Sigmoid colon (tissue), 7 donors: ENCODE results near the gene SERPINA5. TPM values are rescaled to one million over a fixed set of nuclear protein-coding genes. Genes with fewer than 3 reads are reported as not detected.
"Not testable (repeated sequence)": the region's sequence is repeated elsewhere in the genome, so short reads cannot be mapped to it uniquely, and the experiment has no call there.

Experiments used
- DNase-seq: peaks from one replicate; pipeline ENCODE4 v3.0.0-alpha.2; 2019
- H3K27ac ChIP-seq, 4 donors: fragments of 200-600 bp; sonication (generic); one replicate each; pipeline ENCODE4 v1.5.1; 2016 to 2019; ENCODE audit warnings: mild to moderate bottlenecking in 1 of 4
- H3K27me3 ChIP-seq, 3 donors: fragments of 200-600 bp; sonication (generic); one replicate each; pipeline ENCODE4 v1.5.1; 2019; ENCODE audit warnings: mild to moderate bottlenecking in 1 of 3
- H3K36me3 ChIP-seq, 4 donors: fragments of 200-600 bp; sonication (generic); one replicate each; pipeline ENCODE4 v1.5.1; 2016 to 2019
- H3K4me1 ChIP-seq, 4 donors: fragments of 200-600 bp; sonication (generic); one replicate each; pipeline ENCODE4 v1.5.1; 2017 to 2019
- H3K4me3 ChIP-seq, 4 donors: fragments of 200-600 bp; sonication (generic); one replicate each; pipeline ENCODE4 v1.5.1; 2017 to 2019; ENCODE audit warnings: mild to moderate bottlenecking in 2 of 4, moderate library complexity in 1 of 4
- H3K9me3 ChIP-seq, 4 donors: fragments of 200-600 bp in 3 of 4; sonication (generic) in 3 of 4; one replicate each; pipeline versions ENCODE4 v1.5.1 to v1.6.1; 2013 to 2019
- CTCF ChIP-seq, 4 experiments: fragments of 450-650 bp in 3 of 4; fragments of 200-600 bp in 1 of 4; IDR thresholded peaks; one replicate each; pipeline ENCODE4 v1.5.1; 2016 to 2019; ENCODE audit warnings: antibody characterized with exemption in 4 of 4, mild to moderate bottlenecking in 3 of 4, moderate library complexity in 2 of 4
- EP300 ChIP-seq, 4 donors: sonication (generic); formaldehyde crosslinking; IDR thresholded peaks; one replicate each; pipeline ENCODE4 v1.6.1; 2017; ENCODE audit warnings: antibody characterized with exemption in 4 of 4
- POLR2A ChIP-seq, 2 donors: fragments of 450-650 bp; IDR thresholded peaks; one replicate each; pipeline ENCODE4 v1.6.1; 2016; ENCODE audit warnings: antibody characterized with exemption in 2 of 2, mild to moderate bottlenecking in 2 of 2, moderate library complexity in 2 of 2
- POLR2AphosphoS5 ChIP-seq, 4 donors: sonication (generic); formaldehyde crosslinking; IDR thresholded peaks; one replicate each; pipeline ENCODE4 v1.6.1; 2017; ENCODE audit warnings: antibody characterized with exemption in 4 of 4
- WGBS, 2 donors: extraction: QIAGEN DNeasy Blood & Tissue Kit; methylation state at CpG; one replicate each; pipeline ENCODE4 v1.1.7; 2013; 5-methylcytosine and 5-hydroxymethylcytosine counted together
- intact Hi-C: fragments of 100-400 bp; cut with DNase I; formaldehyde crosslinking; loops from one replicate; pipeline ENCODE4 v1.15.1; 2023
- polyA plus RNA-seq, 3 donors: library from polyadenylated mRNA; stranded (reverse); fragments of 200-250 nt; gene quantifications; one replicate each; pipeline ENCODE4 v1.2.3, GENCODE V29; 2013
- total RNA-seq, 4 donors: library from RNA; depleted of rRNA; stranded (reverse); fragments of >200 nt; gene quantifications; one replicate each; pipeline ENCODE4 v1.1.0, GENCODE V29; 2016
- donor health status: healthy with polysubstance abuse.
- donor health status: Bipolar disorder and iron deficiency.
- donor health status: healthy.

SERPINA5 gene
- total and polyA plus RNA-seq, 7 donors: 0.69 to 9.3 (median 3.2) TPM; not detected in 1

- DNase-seq: no peak
- 79 to 84% methylated on average over 7 of the region's 7 CpGs for WGBS, 2 donors
- no peaks in the 10 kb centered on the region for H3K4me1 ChIP-seq
- H3K27ac ChIP-seq: no peak overlapping the region
- H3K36me3 ChIP-seq: no peaks in the 10 kb centered on the region
- intact Hi-C loops: no loop called here
- H3K27me3 ChIP-seq: no peaks in the 10 kb centered on the region
- H3K9me3 ChIP-seq: no peaks in the 10 kb centered on the region
- no peak for TF ChIP-seq POLR2AphosphoS5 (IDR thresholded peaks at IDR 0.05)
- TF ChIP-seq CTCF (IDR thresholded peaks at IDR 0.05): no peak
- no peak for TF ChIP-seq EP300 (IDR thresholded peaks at IDR 0.05)
- TF ChIP-seq POLR2A (IDR thresholded peaks at IDR 0.05): no peak
- no peak overlapping the region for H3K4me3 ChIP-seq
Observed at GRCh38 chr14:94572637-94573303, 8.5 kb upstream of the SERPINA5 start.

- TF ChIP-seq POLR2A (IDR thresholded peaks at IDR 0.05) (no peak), CTCF (IDR thresholded peaks at IDR 0.05) (no peak), EP300 (IDR thresholded peaks at IDR 0.05) (no peak), POLR2AphosphoS5 (IDR thresholded peaks at IDR 0.05) (no peak)
- 85 to 86% methylated on average over 6 of the region's 6 CpGs for WGBS, 2 donors
- no peaks in the 10 kb centered on the region for H3K9me3 ChIP-seq
Observed at GRCh38 chr14:94573475-94574277, 7.5 kb upstream of the SERPINA5 start.

GRCh38 chr14:94574336-94574735 is 6.9 kb upstream of the SERPINA5 start:
- intact Hi-C loops: no loop called here
- Histone ChIP-seq H3K36me3 (no peaks in the 10 kb centered on the region), H3K27me3 (no peaks in the 10 kb centered on the region), H3K9me3 (no peaks in the 10 kb centered on the region), H3K4me3 (no peak overlapping the region), H3K27ac (no peak overlapping the region), H3K4me1 (no peaks in the 10 kb centered on the region)
- no peak for DNase-seq
- 66 to 91% methylated on average over 3 of the region's 3 CpGs for WGBS, 2 donors
- no peak for TF ChIP-seq EP300 (IDR thresholded peaks at IDR 0.05)
- no peak for TF ChIP-seq POLR2AphosphoS5 (IDR thresholded peaks at IDR 0.05)
- no peak for TF ChIP-seq CTCF (IDR thresholded peaks at IDR 0.05)
- no peak for TF ChIP-seq POLR2A (IDR thresholded peaks at IDR 0.05)

More at GRCh38 chr14:94573475-94574277, 7.5 kb upstream of the SERPINA5 start:
- no peak for DNase-seq
- no peaks in the 10 kb centered on the region for H3K4me1 ChIP-seq
- no peaks in the 10 kb centered on the region for H3K36me3 ChIP-seq
- H3K4me3 ChIP-seq: no peak overlapping the region
- H3K27ac ChIP-seq: no peak overlapping the region
- intact Hi-C loops: no loop called here
- no peaks in the 10 kb centered on the region for H3K27me3 ChIP-seq

GRCh38 chr14:94575730-94576585 is 5.3 kb upstream of the SERPINA5 start:
- Histone ChIP-seq H3K4me3 (no peak overlapping the region), H3K27ac (no peak overlapping the region), H3K4me1 (peaks cover 0 to 2% (median 0%) of the 10 kb centered on the region in 4 donors), H3K27me3 (no peaks in the 10 kb centered on the region), H3K9me3 (no peaks in the 10 kb centered on the region), H3K36me3 (no peaks in the 10 kb centered on the region)
- 79 to 90% methylated on average over 5 of the region's 5 CpGs for WGBS, 2 donors
- DNase-seq: no peak
- TF ChIP-seq POLR2A (IDR thresholded peaks at IDR 0.05) (no peak), EP300 (IDR thresholded peaks at IDR 0.05) (no peak), POLR2AphosphoS5 (IDR thresholded peaks at IDR 0.05) (no peak), CTCF (IDR thresholded peaks at IDR 0.05) (no peak)
- intact Hi-C loops: no loop called here

GRCh38 chr14:94577472-94577871 is 3.8 kb upstream of the SERPINA5 start:
- H3K27me3 ChIP-seq, H3K4me1 ChIP-seq, H3K36me3 ChIP-seq, H3K27ac ChIP-seq, H3K4me3 ChIP-seq, H3K9me3 ChIP-seq, DNase-seq, intact Hi-C loops: not testable (repeated sequence)
